UCSD-AML1 (cell line): ENCODE results near the gene TSSK2.
"Not testable (repeated sequence)": the region's sequence is repeated elsewhere in the genome, so short reads cannot be mapped to it uniquely, and the experiment has no call there.

Experiments used
- DNase-seq: peaks from one replicate; lab custom pipeline; 2025; ENCODE audit not compliant: unreplicated experiment; lab: John Stamatoyannopoulos, UW

Gene TSSK2

GRCh38 chr22:19130959-19131684 lies at the start of gene TSSK2:
Gene TSSK2, plus strand, starts transcription at chr22:19131308. Its CDS starts 92 bp downstream, at chr22:19131400.
- no peak for DNase-seq

GRCh38 chr22:19081351-19081750 lies 49.8 kb upstream of the TSSK2 start:
- no peak for DNase-seq

- DNase-seq = no peak
Measured at GRCh38 chr22:19082101-19082500, 49.0 kb upstream of the TSSK2 start.

- DNase-seq = no peak
Measured at GRCh38 chr22:19082793-19083192, 48.3 kb upstream of the TSSK2 start.

GRCh38 chr22:19084126-19084525 lies 47.0 kb upstream of the TSSK2 start:
- not testable (repeated sequence) for DNase-seq

GRCh38 chr22:19084586-19084985 lies 46.5 kb upstream of the TSSK2 start:
- not testable (repeated sequence) for DNase-seq

GRCh38 chr22:19085233-19085718 lies 45.8 kb upstream of the TSSK2 start:
- no peak for DNase-seq

GRCh38 chr22:19086417-19086816 lies 44.7 kb upstream of the TSSK2 start:
- no peak for DNase-seq

GRCh38 chr22:19086896-19087295 lies 44.2 kb upstream of the TSSK2 start:
- DNase-seq = no peak

- no peak for DNase-seq
Measured at GRCh38 chr22:19088866-19089595, 42.1 kb upstream of the TSSK2 start.

GRCh38 chr22:19090183-19090582 lies 40.9 kb upstream of the TSSK2 start:
- DNase-seq = no peak

GRCh38 chr22:19090586-19091127 lies 40.5 kb upstream of the TSSK2 start:
- no peak for DNase-seq

- DNase-seq = no peak
Measured at GRCh38 chr22:19092725-19093124, 38.4 kb upstream of the TSSK2 start.

- DNase-seq = no peak
Measured at GRCh38 chr22:19094393-19094997, 36.6 kb upstream of the TSSK2 start.

- DNase-seq = no peak
Measured at GRCh38 chr22:19096555-19096954, 34.6 kb upstream of the TSSK2 start.

- no peak for DNase-seq
Measured at GRCh38 chr22:19097518-19097917, 33.6 kb upstream of the TSSK2 start.

- DNase-seq = no peak
Measured at GRCh38 chr22:19098157-19098556, 33.0 kb upstream of the TSSK2 start.

GRCh38 chr22:19103880-19104821 lies 27.0 kb upstream of the TSSK2 start:
- no peak for DNase-seq

GRCh38 chr22:19105456-19105855 lies 25.7 kb upstream of the TSSK2 start:
- DNase-seq = no peak
